Mucosa of descending colon (tissue), 3 donors: ENCODE data around the gene FTH1. TPM values are rescaled to one million over a fixed set of nuclear protein-coding genes. Genes with fewer than 3 reads are reported as not detected.

ENCODE experiments used
- ATAC-seq: fragments of 200-7000 bp; cut with Tn5 transposase; one replicate; pipeline ENCODE4 v1.9.1; 2020; ENCODE audit warnings: mild to moderate bottlenecking, moderate library complexity
- DNase-seq, 3 donors: peaks; one replicate each; pipeline ENCODE4 v3.0.0-alpha.2; 2020
- H3K36me3 ChIP-seq: fragments of 200-600 bp; one replicate; pipeline ENCODE4 v1.8.0; 2021; ENCODE audit warnings: low read depth, mild to moderate bottlenecking
- H3K4me1 ChIP-seq: fragments of 200-600 bp; one replicate; pipeline ENCODE4 v1.8.0; 2021; ENCODE audit warnings: low read depth, mild to moderate bottlenecking
- H3K4me3 ChIP-seq: fragments of 200-600 bp; one replicate; pipeline ENCODE4 v1.8.0; 2021; ENCODE audit warnings: mild to moderate bottlenecking
- H3K9me3 ChIP-seq: fragments of 200-600 bp; one replicate; pipeline ENCODE4 v1.8.0; 2021; ENCODE audit warnings: mild to moderate bottlenecking
- CTCF ChIP-seq: fragments of 200-600 bp; IDR thresholded peaks from one replicate; pipeline ENCODE4 v1.8.0; 2022; ENCODE audit warnings: antibody characterized with exemption, mild to moderate bottlenecking
- intact Hi-C, 2 donors: fragments of 100-400 bp; cut with DNase I in 1 of 2; cut with micrococcal nuclease in 1 of 2; formaldehyde crosslinking; loops; one replicate each; pipeline versions ENCODE4 v1.11.0 to v1.11.1; 2022; cut with DNase I, micrococcal nuclease
- total RNA-seq, 3 donors: library from RNA; stranded (reverse); fragmentation: NEBNext Ultra II Directional in 2 of 3; extraction: Animal tissue kit (Norgen Biotek cat#: 25700) in 2 of 3; gene quantifications; one replicate each; pipeline versions ENCODE4 v1.2.1 to v1.2.4, GENCODE V29; 2021 to 2023
- donor health status: DM: no; HTN: no; CAD: no; lungs with moderate emphysema.
- donor health status: DM: no; HTN: no; CAD: no.
- donor health status: DM: no; HTN: yes; CAD: no.

Gene FTH1
- total RNA-seq, 3 donors from 2014 or later, result 3,081 to 6,795 (median 5,370) TPM

- DNase-seq, result peak; percentile 36 to 79 (median 55)
- no peak for TF ChIP-seq CTCF
- Histone ChIP-seq H3K4me1 (no peaks in the 10 kb centered on the region), H3K9me3 (no peaks in the 10 kb centered on the region), H3K4me3 (no peak overlapping the region), H3K36me3 (no peaks in the 10 kb centered on the region)
- intact Hi-C loops, result no loop called here
- peak; percentile 53 for ATAC-seq
Measured at GRCh38 chr11:61922539-61922938, 44.9 kb downstream of the FTH1 start.

GRCh38 chr11:61921446-61921845 is 46.0 kb downstream of the FTH1 start:
- Histone ChIP-seq H3K4me1 (no peaks in the 10 kb centered on the region), H3K9me3 (no peaks in the 10 kb centered on the region), H3K36me3 (no peaks in the 10 kb centered on the region), H3K4me3 (no peak overlapping the region)
- no peak for DNase-seq
- TF ChIP-seq CTCF, result no peak
- ATAC-seq, result no peak
- intact Hi-C loops, result no loop called here

- H3K4me1 ChIP-seq, result no peaks in the 10 kb centered on the region
- H3K9me3 ChIP-seq, result no peaks in the 10 kb centered on the region
- intact Hi-C loops, result no loop called here
- peak in 2 of 3 donors; percentile 22 to 50 for DNase-seq
- ATAC-seq, result no peak
- no peak for TF ChIP-seq CTCF
- no peak overlapping the region for H3K4me3 ChIP-seq
- no peaks in the 10 kb centered on the region for H3K36me3 ChIP-seq
Measured at GRCh38 chr11:61919705-61920631, 47.5 kb downstream of the FTH1 start.

- Histone ChIP-seq H3K36me3 (no peaks in the 10 kb centered on the region), H3K9me3 (no peaks in the 10 kb centered on the region), H3K4me1 (no peaks in the 10 kb centered on the region), H3K4me3 (no peak overlapping the region)
- peak in 1 of 3 donors; percentile 49 for DNase-seq
- no peak for ATAC-seq
- intact Hi-C loops, result no loop called here
- no peak for TF ChIP-seq CTCF
Measured at GRCh38 chr11:61918938-61919704, 48.3 kb downstream of the FTH1 start.

- no peak overlapping the region for H3K4me3 ChIP-seq
- no peaks in the 10 kb centered on the region for H3K9me3 ChIP-seq
- ATAC-seq (no peak), DNase-seq (peak in 2 of 3 donors; percentile 19 to 22)
- H3K4me1 ChIP-seq, result no peaks in the 10 kb centered on the region
- intact Hi-C loops, result no loop called here
- TF ChIP-seq CTCF, result no peak
- no peaks in the 10 kb centered on the region for H3K36me3 ChIP-seq
Measured at GRCh38 chr11:61918251-61918937, 49.0 kb downstream of the FTH1 start.
